ENCODE data around the gene PHYHIPL. TPM values are rescaled to one million over a fixed set of nuclear protein-coding genes. Genes with fewer than 3 reads are reported as not detected.

The PHYHIPL gene
- total and polyA plus RNA-seq, 2 of the 4 experiments (the other 2 are of a cell fraction), result not detected

DNA sequence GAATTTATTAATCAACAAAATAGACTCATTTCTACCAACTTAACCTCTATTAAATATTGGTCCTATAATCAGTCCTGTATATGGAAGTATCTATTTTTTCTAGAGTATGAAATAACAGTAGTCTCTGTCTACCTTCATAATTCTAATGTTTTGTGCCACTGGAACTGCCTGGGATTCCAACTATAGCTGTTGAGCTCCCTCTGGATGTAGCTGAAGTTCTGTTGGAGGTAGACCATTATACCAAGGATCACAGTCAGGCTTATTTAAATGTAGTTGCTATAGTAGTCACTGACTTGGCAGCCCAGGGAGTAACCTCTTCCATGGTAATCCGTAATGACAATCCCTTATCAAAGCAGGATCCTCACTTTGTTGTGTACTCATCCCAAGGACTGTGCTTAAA lies 48.5 kb upstream of the PHYHIPL start:
- H3K9ac ChIP-seq (ENCODE audit: low read depth, low read length), result no peak overlapping the region
- no TSS peak for BruUV-seq (replicated peaks)
- no peaks in the 10 kb centered on the region; the same call in 1 of the 2 replicates for H3K27me3 ChIP-seq (ENCODE audit: control insufficient read depth, insufficient read depth, low read length)
- no CpG with 5 or more reads among the region's 1 CpG for WGBS, 2 experiments (ENCODE audit: extremely low coverage in 2 of 2, insufficient read length in 1 of 2)
- POLR2A ChIA-PET (ENCODE audit: unreplicated experiment), result no interaction called here
- no peak overlapping the region for H3K4me2 ChIP-seq (ENCODE audit: low read depth, low read length)
- H4K20me1 ChIP-seq (ENCODE audit: insufficient read depth, low read length), result no peaks in the 10 kb centered on the region
- no peak overlapping the region for H3K56ac ChIP-seq (ENCODE audit: extremely low read depth, insufficient read depth, low read length)
- H3K18ac ChIP-seq (ENCODE audit: low read depth, low read length), result no peak overlapping the region
- no peak overlapping the region for H4K91ac ChIP-seq (ENCODE audit: insufficient read depth, low read depth, low read length)
- no peaks in the 10 kb centered on the region for H3K4me1 ChIP-seq (ENCODE audit: control insufficient read depth, insufficient read depth, low read length)
- no peak for DNase-seq
- H3K27ac ChIP-seq (ENCODE audit: insufficient read depth, low read length), result no peak overlapping the region
- dilution Hi-C loops (cut with HindIII; ENCODE audit: low sequenced_read_pairs, unreplicated experiment) (no loop called here), intact Hi-C loops (cut with micrococcal nuclease) (loop anchor here (10.0 kb wide), 1 partner anchor 343 kb away; no protein-coding TSS in a partner anchor), in situ Hi-C loops (cut with MboI; ENCODE audit: low sequenced_read_pairs) (no loop called here)
- ATAC-seq (ENCODE audit: low read depth), result no peak
- H4K5ac ChIP-seq (ENCODE audit: low read depth, low read length), result no peak overlapping the region
- no peak overlapping the region for H2BK15ac ChIP-seq (ENCODE audit: low read depth, low read length)
- no peaks in the 10 kb centered on the region for H3K9me3 ChIP-seq (ENCODE audit: control insufficient read depth, insufficient read depth, low read length)
- H3K9me1 ChIP-seq (ENCODE audit: insufficient read depth, low read length), result no peaks in the 10 kb centered on the region
- H3K4ac ChIP-seq (ENCODE audit: low read depth, low read length), result no peak overlapping the region
- no peak overlapping the region for H3K14ac ChIP-seq (replicated peaks; ENCODE audit: low read depth, low read length)
- H4K8ac ChIP-seq (ENCODE audit: low read depth in 2 of 2, low read length in 2 of 2), result no peak overlapping the region
- CTCF ChIA-PET, result no interaction called here
- H3K36me3 ChIP-seq (ENCODE audit: control insufficient read depth, insufficient read depth, low read length), result no peaks in the 10 kb centered on the region
- no peak overlapping the region for H2BK20ac ChIP-seq (ENCODE audit: low read depth, low read length)
- no peak overlapping the region for H3K23ac ChIP-seq (ENCODE audit: low read depth, low read length)
- H2AK5ac ChIP-seq (ENCODE audit: low read depth, low read length), result no peak overlapping the region
- H2BK5ac ChIP-seq (ENCODE audit: low read depth, low read length, poor library complexity, severe bottlenecking), result no peak overlapping the region
- H2AK9ac ChIP-seq (replicated peaks; ENCODE audit: low read depth, low read length, poor library complexity), result no peak overlapping the region
- no peak overlapping the region for H3K4me3 ChIP-seq (ENCODE audit: insufficient read depth, low read depth, low read length)
- H2AFZ ChIP-seq (replicated peaks; ENCODE audit: low read length, poor library complexity), result no peak overlapping the region
- TF ChIP-seq CHD1 (IDR thresholded peaks at IDR 0.05; ENCODE audit: low read depth, low read length), result no peak
- no peak for TF ChIP-seq BHLHE40 (IDR thresholded peaks at IDR 0.05; ENCODE audit: low read depth, low read length)
- no peak overlapping the region for H2BK120ac ChIP-seq (ENCODE audit: low read depth, low read length)
- H3K79me1 ChIP-seq (ENCODE audit: low read depth in 1 of 2, low read length in 2 of 2), result no peaks in the 10 kb centered on the region
